Ovary (tissue), 9 donors: ENCODE results near the gene ARL8A. TPM values are rescaled to one million over a fixed set of nuclear protein-coding genes. Genes with fewer than 3 reads are reported as not detected.
A peak's percentile ranks its signal among the peaks of the same experiment; 100 is the strongest.

Experiments used
- DNase-seq, 5 donors: peaks; one replicate each; pipeline ENCODE4 v3.0.0-alpha.2; 2019 to 2020
- H3K27ac ChIP-seq, 2 donors: fragments of 200-600 bp; one replicate each; pipeline versions ENCODE4 v1.5.1 to v1.8.0; 2019 to 2022
- H3K27me3 ChIP-seq: fragments of 200-600 bp; one replicate; pipeline ENCODE4 v1.8.0; 2022
- H3K36me3 ChIP-seq: fragments of 200-600 bp; sonication (generic); one replicate; pipeline ENCODE4 v1.5.1; 2019
- H3K4me1 ChIP-seq: one replicate; pipeline ENCODE4 v1.8.1; 2013; ENCODE audit warnings: mild to moderate bottlenecking, moderate library complexity; ENCODE audit not compliant: insufficient read depth
- H3K4me3 ChIP-seq: fragments of 200-600 bp; sonication (generic); one replicate; pipeline ENCODE4 v1.5.1; 2017
- H3K9me3 ChIP-seq, 2 donors: fragments of 200-600 bp in 1 of 2; sonication (generic) in 1 of 2; one replicate each; pipeline versions ENCODE4 v1.5.1 to v1.8.1; 2013 to 2019; ENCODE audit warnings: mild to moderate bottlenecking in 1 of 2, moderate library complexity in 1 of 2
- EP300 ChIP-seq: sonication (generic); formaldehyde crosslinking; IDR thresholded peaks from one replicate; pipeline ENCODE4 v1.6.1; 2017; ENCODE audit warnings: antibody characterized with exemption
- POLR2A ChIP-seq: fragments of 450-650 bp; IDR thresholded peaks from one replicate; pipeline ENCODE4 v1.6.1; 2017; ENCODE audit warnings: antibody characterized with exemption, mild to moderate bottlenecking, moderate library complexity
- WGBS, 3 donors: extraction: QIAGEN DNeasy Blood & Tissue Kit in 1 of 3; methylation state at CpG; one replicate each; pipeline versions ENCODE4 v1.1.5 to v1.1.7; 2013 to 2017; 5-methylcytosine and 5-hydroxymethylcytosine counted together
- intact Hi-C, 4 donors: fragments of 100-400 bp; cut with DNase I; formaldehyde crosslinking; loops; one replicate each; pipeline versions ENCODE4 v1.11.0 to v1.15.1; 2022 to 2023
- polyA plus RNA-seq, 2 donors: library from polyadenylated mRNA; stranded (reverse); fragments of 200-250 nt in 1 of 2; fragments of 350-450 nt in 1 of 2; fragmentation: Illumina TruSeq in 1 of 2; extraction: RNeasy Lipid Tissue Mini Kit (QIAGEN cat#74804) in 1 of 2; gene quantifications; one replicate each; pipeline ENCODE4 v1.2.3, GENCODE V29; 2013 to 2014
- total RNA-seq, 7 donors: library from RNA; depleted of rRNA in 2 of 7; stranded (reverse); fragments of >200 nt in 2 of 7; fragmentation: NEBNext Ultra II Directional in 3 of 7; extraction: Animal tissue kit (Norgen Biotek cat#: 25700) in 3 of 7; gene quantifications; one replicate each; pipeline versions ENCODE4 v1.1.0 to v1.2.4, GENCODE V29; 2016 to 2023
- TF ChIP-seq, protein P1 (sequence below), 3 donors: fragments of 450-650 bp in 2 of 3; fragments of 200-600 bp in 1 of 3; IDR thresholded peaks; one replicate each; pipeline versions ENCODE4 v1.5.1 to v1.8.0; 2016 to 2022; ENCODE audit warnings: antibody characterized with exemption in 3 of 3, mild to moderate bottlenecking in 1 of 3
- donor health status: DM: no; HTN: no; CAD: no; lungs with moderate emphysema.
- donor health status: DM: no; HTN: no; CAD: no.
- donor health status: Bipolar disorder and iron deficiency.
- donor health status: DM: yes; HTN: yes; CAD: no.
- donor health status: DM: no; HTN: no; CAD: no.
- donor health status: DM: yes; HTN: yes; CAD: no.

The ARL8A gene
- total and polyA plus RNA-seq, 9 donors = 20.0 to 95.9 (median 65.8) TPM

DNA sequence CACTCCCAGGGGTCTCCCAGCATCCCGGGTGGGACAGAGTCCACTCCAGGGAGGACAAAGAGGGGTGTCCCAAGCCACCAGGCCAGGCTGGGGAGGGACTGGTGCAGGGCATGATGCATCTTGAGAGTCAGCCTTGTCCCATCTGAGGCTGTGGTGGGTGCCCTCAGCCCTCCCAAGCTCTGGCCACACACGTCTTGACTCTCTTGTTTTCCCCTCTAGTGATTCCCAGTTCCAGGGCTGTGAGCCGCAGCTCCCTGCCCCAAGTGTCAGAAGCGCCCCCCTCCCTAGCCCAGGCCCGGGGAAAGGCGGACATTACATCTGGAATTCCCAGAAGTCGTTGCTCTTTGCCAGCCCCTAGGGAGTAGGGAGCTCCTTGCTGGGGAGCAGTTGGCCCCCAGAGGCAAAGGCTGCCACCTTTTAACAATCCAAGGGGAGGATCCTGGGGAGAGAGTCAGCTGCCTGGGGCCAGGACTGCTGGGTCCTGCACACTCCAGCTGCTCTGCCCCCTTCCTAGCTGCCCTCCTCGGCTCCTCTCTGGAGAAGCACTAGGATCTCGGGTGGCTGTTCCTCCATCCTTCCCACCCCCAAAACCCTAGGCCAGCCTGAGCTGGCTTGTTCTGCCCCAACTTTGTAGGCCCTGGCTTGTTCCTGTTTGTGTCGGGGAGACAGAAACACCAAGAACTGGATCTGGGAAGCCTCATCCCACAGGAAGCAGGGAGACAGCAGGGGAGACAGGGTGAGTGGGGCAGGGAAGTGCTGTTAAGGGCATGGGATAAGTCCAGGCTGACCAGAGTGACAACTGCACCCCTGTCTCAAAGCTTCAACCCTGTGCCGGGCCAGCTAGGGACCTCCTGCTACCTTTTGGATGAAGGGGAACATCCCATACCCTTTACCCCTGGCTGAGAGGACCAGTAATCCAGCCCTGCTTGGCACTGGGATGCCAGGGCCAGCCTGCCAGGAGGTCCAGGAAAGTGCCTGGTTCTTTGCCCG, 19.0 kb upstream of the ARL8A start:
- H3K4me3 ChIP-seq = no peak overlapping the region
- no peaks in the 10 kb centered on the region for H3K27me3 ChIP-seq
- intact Hi-C loops = no loop called here
- no peak for TF ChIP-seq POLR2A
- no peak for TF ChIP-seq EP300
- TF ChIP-seq, protein P1, sequence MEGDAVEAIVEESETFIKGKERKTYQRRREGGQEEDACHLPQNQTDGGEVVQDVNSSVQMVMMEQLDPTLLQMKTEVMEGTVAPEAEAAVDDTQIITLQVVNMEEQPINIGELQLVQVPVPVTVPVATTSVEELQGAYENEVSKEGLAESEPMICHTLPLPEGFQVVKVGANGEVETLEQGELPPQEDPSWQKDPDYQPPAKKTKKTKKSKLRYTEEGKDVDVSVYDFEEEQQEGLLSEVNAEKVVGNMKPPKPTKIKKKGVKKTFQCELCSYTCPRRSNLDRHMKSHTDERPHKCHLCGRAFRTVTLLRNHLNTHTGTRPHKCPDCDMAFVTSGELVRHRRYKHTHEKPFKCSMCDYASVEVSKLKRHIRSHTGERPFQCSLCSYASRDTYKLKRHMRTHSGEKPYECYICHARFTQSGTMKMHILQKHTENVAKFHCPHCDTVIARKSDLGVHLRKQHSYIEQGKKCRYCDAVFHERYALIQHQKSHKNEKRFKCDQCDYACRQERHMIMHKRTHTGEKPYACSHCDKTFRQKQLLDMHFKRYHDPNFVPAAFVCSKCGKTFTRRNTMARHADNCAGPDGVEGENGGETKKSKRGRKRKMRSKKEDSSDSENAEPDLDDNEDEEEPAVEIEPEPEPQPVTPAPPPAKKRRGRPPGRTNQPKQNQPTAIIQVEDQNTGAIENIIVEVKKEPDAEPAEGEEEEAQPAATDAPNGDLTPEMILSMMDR (IDR thresholded peaks at IDR 0.05) = no peak
- no peaks in the 10 kb centered on the region for H3K9me3 ChIP-seq
- H3K27ac ChIP-seq = peak overlapping the region; percentile 35 to 62
- peak in 2 of 5 donors; percentile 50 to 52 for DNase-seq
- peaks cover 52% of the 10 kb centered on the region for H3K4me1 ChIP-seq
- WGBS, 3 donors = 42 to 60% (median 50%) methylated on average over 12 of the region's 12 CpGs
- no peaks in the 10 kb centered on the region for H3K36me3 ChIP-seq

DNA sequence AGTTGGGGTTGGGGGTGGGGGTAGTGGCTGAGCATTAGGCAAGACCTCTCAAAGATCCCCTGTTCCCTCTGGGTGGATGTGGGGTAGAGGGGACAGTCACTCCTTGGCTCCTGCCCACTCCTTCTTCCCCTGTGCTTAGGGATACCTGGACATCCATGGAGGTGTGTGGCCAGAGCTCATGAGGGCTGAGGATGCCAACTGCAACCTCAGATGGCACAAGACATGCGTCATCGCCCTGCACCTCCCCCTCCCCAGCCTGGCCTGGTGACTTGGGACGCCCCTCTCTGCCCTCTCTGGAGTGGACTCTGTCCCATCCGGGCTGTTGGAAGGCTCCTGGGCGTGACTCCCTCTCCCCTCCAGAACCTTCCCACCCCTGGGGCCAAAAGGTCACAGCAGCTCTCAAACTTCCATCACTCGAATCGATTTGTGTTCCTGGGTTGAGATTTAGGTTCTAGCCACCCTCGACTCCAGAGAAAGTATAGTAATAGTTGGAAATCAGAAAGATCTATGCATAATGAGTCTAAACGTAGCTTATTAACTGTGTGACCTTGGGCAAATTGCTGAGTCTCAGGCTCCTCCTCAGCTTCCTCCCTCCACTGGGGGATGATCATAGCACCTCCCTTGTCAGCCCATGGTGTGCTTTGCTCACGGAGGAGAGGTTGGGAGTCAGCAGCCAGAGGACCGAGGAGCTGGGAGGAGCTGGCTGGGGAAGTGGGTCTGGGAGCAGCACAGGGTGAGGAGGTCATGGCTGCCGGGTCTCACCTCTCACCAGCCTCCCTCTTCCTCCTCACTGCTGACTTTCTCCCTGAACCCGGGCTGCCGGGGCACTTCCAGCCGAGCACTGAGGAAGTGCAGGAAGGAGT, 18.1 kb upstream of the ARL8A start:
- H3K4me3 ChIP-seq = no peak overlapping the region
- intact Hi-C loops = no loop called here
- H3K27me3 ChIP-seq = no peaks in the 10 kb centered on the region
- peak overlapping the region; percentile 35 to 62 for H3K27ac ChIP-seq
- 29 to 36% (median 36%) methylated on average over 15 of the region's 15 CpGs for WGBS, 3 donors
- H3K9me3 ChIP-seq = no peaks in the 10 kb centered on the region
- peak in 3 of 5 donors; percentile 52 to 73 (median 68) for DNase-seq
- H3K4me1 ChIP-seq = peaks cover 45% of the 10 kb centered on the region
- TF ChIP-seq, protein P1 (IDR thresholded peaks at IDR 0.05) = no peak
- TF ChIP-seq POLR2A (no peak), EP300 (no peak)
- H3K36me3 ChIP-seq = no peaks in the 10 kb centered on the region

DNA sequence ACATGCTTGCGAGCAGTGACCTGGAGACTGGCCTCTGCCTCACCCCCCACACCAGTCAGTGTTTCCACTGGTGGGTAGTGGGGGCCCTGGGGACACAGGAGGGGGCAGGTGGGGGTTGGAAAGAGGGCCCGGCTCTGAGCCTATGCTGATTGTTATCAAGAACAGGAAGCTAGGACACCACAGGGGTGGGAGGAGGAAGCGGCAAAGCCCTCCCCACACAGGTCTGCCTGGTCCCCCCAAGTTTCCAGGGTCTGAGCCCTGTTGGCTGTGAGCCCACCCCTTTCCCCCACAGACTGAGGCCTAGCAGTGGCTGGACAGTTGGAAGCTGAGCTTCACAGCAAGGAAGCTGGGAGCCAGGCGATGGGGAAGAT, 17.5 kb upstream of the ARL8A start:
- no peaks in the 10 kb centered on the region for H3K9me3 ChIP-seq
- no peaks in the 10 kb centered on the region for H3K36me3 ChIP-seq
- peak in 1 of 5 donors; percentile 49 for DNase-seq
- no peaks in the 10 kb centered on the region for H3K27me3 ChIP-seq
- intact Hi-C loops = no loop called here
- TF ChIP-seq POLR2A (no peak), EP300 (no peak)
- TF ChIP-seq, protein P1 (IDR thresholded peaks at IDR 0.05) = no peak
- no peak overlapping the region for H3K4me3 ChIP-seq
- peaks cover 44% of the 10 kb centered on the region for H3K4me1 ChIP-seq
- peak overlapping the region; percentile 35 to 62 for H3K27ac ChIP-seq
- 80 to 89% (median 86%) methylated on average over 4 of the region's 4 CpGs for WGBS, 3 donors
